Nephron progenitor cell (in vitro differentiated cells): ENCODE results near the gene PDRG1.

Experiments
- DNase-seq: peaks from one replicate; pipeline ENCODE4 v3.0.0; 2021
- H3K27ac Mint-ChIP-seq: 2 replicates; pipeline ENCODE4 v1.8.0; 2021; ENCODE audit warnings: mild to moderate bottlenecking, moderate library complexity, mixed read lengths
- H3K27me3 Mint-ChIP-seq: 2 replicates; pipeline ENCODE4 v1.8.0; 2021; ENCODE audit warnings: mild to moderate bottlenecking, low read depth, mixed read lengths; ENCODE audit not compliant: poor library complexity
- H3K36me3 Mint-ChIP-seq: 2 replicates; pipeline ENCODE4 v1.8.0; 2021; ENCODE audit warnings: low read depth, mixed read lengths
- H3K4me1 Mint-ChIP-seq: 2 replicates; pipeline ENCODE4 v1.8.0; 2021; ENCODE audit warnings: mixed read lengths
- H3K4me3 Mint-ChIP-seq: 2 replicates; pipeline ENCODE4 v1.8.0; 2021; ENCODE audit warnings: mild to moderate bottlenecking, moderate library complexity, mixed read lengths
- H3K9me3 Mint-ChIP-seq: 2 replicates; pipeline ENCODE4 v1.8.0; 2021; ENCODE audit warnings: mild to moderate bottlenecking, moderate library complexity, mixed read lengths
- TF ChIP-seq, protein P1 (sequence below): fragments of 200-600 bp; sonication (generic); IDR thresholded peaks from 2 replicates; pipeline ENCODE4 v1.5.0; 2021; ENCODE audit warnings: antibody characterized with exemption

PDRG1 gene

DNA sequence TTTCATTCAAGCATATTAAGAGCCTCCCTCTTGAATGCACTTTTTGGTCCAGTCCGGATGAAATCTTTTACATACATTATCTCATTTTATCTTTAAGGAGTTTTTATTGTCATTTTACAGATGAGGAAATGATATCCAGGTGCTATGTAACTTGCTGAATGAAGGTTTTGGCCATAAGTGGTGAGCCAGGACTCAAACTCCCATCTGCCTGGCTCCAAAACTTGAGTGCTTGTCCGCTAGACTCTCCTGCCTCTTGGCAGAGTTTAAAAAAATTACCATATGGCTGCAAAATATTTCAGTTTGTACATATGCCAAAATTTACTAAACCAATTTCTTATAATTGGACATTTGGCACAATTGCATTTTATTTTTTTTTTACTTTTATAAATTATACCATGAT is 12.2 kb downstream of the PDRG1 start:
- H3K9me3 Mint-ChIP-seq, result no peaks in the 10 kb centered on the region
- no peaks in the 10 kb centered on the region for H3K36me3 Mint-ChIP-seq
- no peaks in the 10 kb centered on the region for H3K27me3 Mint-ChIP-seq
- H3K4me1 Mint-ChIP-seq, result peaks cover 7% of the 10 kb centered on the region
- no peak for DNase-seq
- no peak overlapping the region for H3K4me3 Mint-ChIP-seq
- TF ChIP-seq, protein P1, sequence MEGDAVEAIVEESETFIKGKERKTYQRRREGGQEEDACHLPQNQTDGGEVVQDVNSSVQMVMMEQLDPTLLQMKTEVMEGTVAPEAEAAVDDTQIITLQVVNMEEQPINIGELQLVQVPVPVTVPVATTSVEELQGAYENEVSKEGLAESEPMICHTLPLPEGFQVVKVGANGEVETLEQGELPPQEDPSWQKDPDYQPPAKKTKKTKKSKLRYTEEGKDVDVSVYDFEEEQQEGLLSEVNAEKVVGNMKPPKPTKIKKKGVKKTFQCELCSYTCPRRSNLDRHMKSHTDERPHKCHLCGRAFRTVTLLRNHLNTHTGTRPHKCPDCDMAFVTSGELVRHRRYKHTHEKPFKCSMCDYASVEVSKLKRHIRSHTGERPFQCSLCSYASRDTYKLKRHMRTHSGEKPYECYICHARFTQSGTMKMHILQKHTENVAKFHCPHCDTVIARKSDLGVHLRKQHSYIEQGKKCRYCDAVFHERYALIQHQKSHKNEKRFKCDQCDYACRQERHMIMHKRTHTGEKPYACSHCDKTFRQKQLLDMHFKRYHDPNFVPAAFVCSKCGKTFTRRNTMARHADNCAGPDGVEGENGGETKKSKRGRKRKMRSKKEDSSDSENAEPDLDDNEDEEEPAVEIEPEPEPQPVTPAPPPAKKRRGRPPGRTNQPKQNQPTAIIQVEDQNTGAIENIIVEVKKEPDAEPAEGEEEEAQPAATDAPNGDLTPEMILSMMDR, result no peak
- no peak overlapping the region for H3K27ac Mint-ChIP-seq

DNA sequence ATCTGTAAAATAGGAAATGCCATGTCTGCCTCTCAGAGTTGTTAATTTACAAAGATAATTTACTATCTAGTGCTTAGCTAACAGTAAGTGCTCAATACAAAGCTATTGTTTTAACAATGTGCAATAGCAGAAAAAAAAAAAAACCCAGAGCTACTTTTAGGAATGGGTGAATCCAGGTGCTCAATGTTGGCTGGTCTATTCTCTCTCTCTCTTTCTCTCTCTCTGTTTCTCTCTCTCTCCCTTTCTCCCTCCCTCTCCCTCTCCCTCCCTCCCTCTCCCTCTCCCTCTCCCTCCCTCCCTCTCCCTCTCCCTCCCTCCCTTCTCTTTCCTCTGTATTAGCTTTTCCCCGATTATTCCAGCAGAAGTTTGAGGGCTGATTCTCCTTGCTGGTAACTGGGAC is 14.0 kb downstream of the PDRG1 start:
- no peak overlapping the region for H3K4me3 Mint-ChIP-seq
- H3K9me3 Mint-ChIP-seq, result no peaks in the 10 kb centered on the region
- H3K36me3 Mint-ChIP-seq, result no peaks in the 10 kb centered on the region
- H3K4me1 Mint-ChIP-seq, result peaks cover 7% of the 10 kb centered on the region
- no peak for DNase-seq
- TF ChIP-seq, protein P1, result no peak
- H3K27me3 Mint-ChIP-seq, result peaks cover 2% of the 10 kb centered on the region
- no peak overlapping the region for H3K27ac Mint-ChIP-seq

DNA sequence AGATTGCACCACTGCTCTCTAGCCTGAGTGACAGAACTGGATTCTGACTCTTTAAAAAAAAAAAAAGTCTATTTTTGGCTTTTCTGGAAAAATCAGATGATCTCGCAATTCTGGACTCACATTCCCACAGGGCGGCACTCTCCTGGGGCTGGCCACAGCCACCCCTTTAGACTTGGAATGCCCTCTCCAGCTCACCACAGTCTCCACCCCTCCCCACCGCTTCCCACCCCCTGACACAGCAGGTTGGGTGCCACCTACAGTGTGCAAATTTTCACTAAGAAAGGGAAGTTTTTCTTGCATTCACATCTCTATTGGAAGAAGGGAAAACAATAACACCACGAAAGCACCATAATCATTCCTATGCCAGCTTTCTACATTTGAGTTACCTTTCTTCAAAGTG is 15.4 kb downstream of the PDRG1 start:
- TF ChIP-seq, protein P1, result no peak
- peaks cover 9% of the 10 kb centered on the region for H3K4me1 Mint-ChIP-seq
- H3K27me3 Mint-ChIP-seq, result peaks cover 6% of the 10 kb centered on the region
- no peak overlapping the region for H3K27ac Mint-ChIP-seq
- DNase-seq, result no peak
- no peaks in the 10 kb centered on the region for H3K9me3 Mint-ChIP-seq
- no peak overlapping the region for H3K4me3 Mint-ChIP-seq
- H3K36me3 Mint-ChIP-seq, result no peaks in the 10 kb centered on the region

DNA sequence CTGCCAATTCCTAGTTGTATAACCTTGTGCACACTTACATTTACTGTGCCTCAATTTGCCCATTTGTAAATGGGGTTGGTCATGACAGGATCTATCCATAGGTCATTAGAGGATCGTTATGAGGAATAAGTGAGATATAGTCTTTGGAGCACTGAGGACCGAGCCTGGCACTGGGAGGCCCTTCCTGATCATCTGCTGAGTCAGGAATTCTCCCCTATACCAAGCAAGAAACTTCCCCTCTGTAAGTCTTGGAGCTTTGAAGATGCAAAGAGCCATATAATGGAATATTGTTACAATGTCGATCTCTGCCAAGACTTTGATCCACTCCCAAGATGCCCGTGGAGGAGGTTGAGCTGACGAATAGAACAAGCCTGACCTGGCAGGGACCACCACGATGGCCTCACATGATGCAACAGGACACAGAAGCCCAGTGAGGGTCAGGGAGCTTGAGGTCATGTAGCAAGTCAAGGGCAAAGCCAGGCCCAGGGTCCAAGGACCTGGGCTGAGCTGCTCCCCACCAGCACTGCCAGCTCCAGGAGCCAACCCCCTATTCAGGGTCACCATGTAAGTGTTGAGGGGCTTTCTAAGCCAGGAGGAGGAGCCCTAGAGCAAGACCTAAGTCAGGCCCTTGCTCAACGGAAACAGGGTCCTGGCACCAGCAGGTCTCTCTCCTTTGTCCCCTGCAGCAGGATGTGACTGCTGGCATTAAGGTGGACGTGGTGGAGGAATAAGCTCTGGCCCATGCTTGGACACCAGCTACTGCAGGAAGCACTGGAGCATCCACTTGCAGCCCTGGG is 16.7 kb downstream of the PDRG1 start:
- Mint-ChIP-seq H3K27me3 (peaks cover 6% of the 10 kb centered on the region), H3K9me3 (no peaks in the 10 kb centered on the region)

DNA sequence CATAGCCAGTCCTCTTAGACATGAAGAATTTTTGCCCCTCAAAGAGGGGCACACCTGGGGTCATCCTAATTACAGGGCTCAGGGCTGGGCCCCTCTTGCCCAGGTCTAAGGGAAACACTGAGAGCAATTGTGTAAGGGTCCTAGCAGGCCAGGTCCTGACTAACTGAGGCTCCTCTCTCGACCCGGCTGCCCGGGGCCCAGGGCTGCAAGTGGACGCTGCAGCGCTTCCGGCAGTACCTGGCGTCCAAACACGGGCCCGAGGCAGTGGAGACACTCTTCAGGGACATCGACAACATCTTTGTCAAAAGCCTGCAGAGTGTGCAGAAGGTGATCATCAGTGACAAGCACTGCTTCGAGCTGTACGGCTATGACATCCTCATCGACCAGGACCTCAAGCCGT is 17.4 kb downstream of the PDRG1 start:
- Mint-ChIP-seq H3K4me3 (no peak overlapping the region), H3K27me3 (peaks cover 6% of the 10 kb centered on the region), H3K27ac (no peak overlapping the region), H3K36me3 (no peaks in the 10 kb centered on the region), H3K9me3 (no peaks in the 10 kb centered on the region), H3K4me1 (peaks cover 14% of the 10 kb centered on the region)
- TF ChIP-seq, protein P1, result no peak
- DNase-seq, result no peak

More for the DNA sequence above, 16.7 kb downstream of the PDRG1 start:
- no peaks in the 10 kb centered on the region for H3K36me3 Mint-ChIP-seq
- no peak for DNase-seq
- TF ChIP-seq, protein P1, result peak; percentile 26
- H3K27ac Mint-ChIP-seq, result no peak overlapping the region
- H3K4me1 Mint-ChIP-seq, result peaks cover 15% of the 10 kb centered on the region
- no peak overlapping the region for H3K4me3 Mint-ChIP-seq

DNA sequence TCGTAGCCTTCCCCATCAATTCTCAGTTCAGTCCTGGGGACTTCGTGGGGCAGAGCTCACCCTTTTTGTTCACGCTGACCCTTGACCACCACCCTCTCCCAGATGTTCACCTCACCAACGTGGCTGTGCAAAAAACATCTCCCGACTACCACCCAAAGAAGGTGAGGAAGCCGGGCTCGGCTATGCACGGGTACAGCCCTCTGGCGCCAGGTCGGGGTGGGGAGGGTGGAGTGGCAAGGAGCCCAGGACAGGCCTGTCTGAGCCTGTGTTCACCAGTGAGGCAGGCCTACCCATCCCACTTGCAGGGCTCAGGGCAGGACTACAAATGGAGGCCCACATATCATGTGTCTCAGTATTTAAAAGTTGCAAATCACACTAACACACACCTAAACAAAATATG is 18.1 kb downstream of the PDRG1 start:
- Mint-ChIP-seq H3K27me3 (peaks cover 6% of the 10 kb centered on the region), H3K27ac (no peak overlapping the region), H3K4me1 (peaks cover 17% of the 10 kb centered on the region), H3K9me3 (no peaks in the 10 kb centered on the region), H3K4me3 (no peak overlapping the region), H3K36me3 (no peaks in the 10 kb centered on the region)
- TF ChIP-seq, protein P1, result no peak
- no peak for DNase-seq
